GM13977 (cell line): Measurements from ENCODE around the gene BCAT1.
"Not testable (repeated sequence)": the region's sequence is repeated elsewhere in the genome, so short reads cannot be mapped to it uniquely, and the experiment has no call there.

Source experiments
- DNase-seq: peaks from one replicate; pipeline ENCODE4 v3.0.0; 2012; ENCODE audit warnings: low spot score
- CTCF ChIP-seq: IDR thresholded peaks from 2 replicates; pipeline ENCODE4 v1.5.1; 2012; ENCODE audit warnings: mild to moderate bottlenecking, control low read depth; ENCODE audit not compliant: insufficient read depth; ENCODE audit errors: extremely low read depth, missing control alignments
- in situ Hi-C: fragments of 300-500 bp; cut with MboI; formaldehyde crosslinking; loops from one replicate; pipeline ENCODE4 v1.12.0; 2022; ENCODE audit warnings: low sequenced_read_pairs, low pct_unique_long_range_greater_than_20kb, mixed read lengths, inconsistent platforms; ENCODE audit not compliant: unreplicated experiment

The BCAT1 gene

GRCh38 chr12:24911271-24911791 is 37.6 kb downstream of the BCAT1 start:
- no peak for TF ChIP-seq CTCF
- in situ Hi-C loops, result no loop called here
- DNase-seq, result no peak

GRCh38 chr12:24910192-24910591 is 38.7 kb downstream of the BCAT1 start:
- in situ Hi-C loops, DNase-seq: not testable (repeated sequence)

GRCh38 chr12:24909667-24910066 is 39.2 kb downstream of the BCAT1 start:
- no peak for TF ChIP-seq CTCF
- in situ Hi-C loops, result no loop called here
- DNase-seq, result no peak

GRCh38 chr12:24907464-24907863 is 41.4 kb downstream of the BCAT1 start:
- no peak for DNase-seq
- in situ Hi-C loops, result no loop called here
- TF ChIP-seq CTCF, result no peak

GRCh38 chr12:24906141-24906540 is 42.8 kb downstream of the BCAT1 start:
- no peak for DNase-seq
- in situ Hi-C loops, result no loop called here
- no peak for TF ChIP-seq CTCF

- TF ChIP-seq CTCF, result no peak
- in situ Hi-C loops, result no loop called here
- no peak for DNase-seq
These were observed 43.5 kb downstream of the BCAT1 start for GRCh38 chr12:24905431-24905830.

GRCh38 chr12:24904871-24905270 is 44.0 kb downstream of the BCAT1 start:
- in situ Hi-C loops, result no loop called here
- TF ChIP-seq CTCF, result no peak
- DNase-seq, result no peak
